Measurements from ENCODE around the gene DMGDH. TPM values are rescaled to one million over a fixed set of nuclear protein-coding genes. Genes with fewer than 3 reads are reported as not detected.

Gene DMGDH
- total RNA-seq, 1 experiment from 2014 or later = 1.3 TPM

- no peak overlapping the region for H3K4me3 Mint-ChIP-seq (ENCODE audit: low read depth, unreplicated experiment)
- DNase-seq = no peak
- peaks cover 23% of the 10 kb centered on the region for H3K4me1 Mint-ChIP-seq (ENCODE audit: low read depth, unreplicated experiment)
- CTCF ChIA-PET = no interaction called here
- H3K27me3 Mint-ChIP-seq (ENCODE audit: unreplicated experiment) = no peaks in the 10 kb centered on the region
- TF ChIP-seq, protein P1, sequence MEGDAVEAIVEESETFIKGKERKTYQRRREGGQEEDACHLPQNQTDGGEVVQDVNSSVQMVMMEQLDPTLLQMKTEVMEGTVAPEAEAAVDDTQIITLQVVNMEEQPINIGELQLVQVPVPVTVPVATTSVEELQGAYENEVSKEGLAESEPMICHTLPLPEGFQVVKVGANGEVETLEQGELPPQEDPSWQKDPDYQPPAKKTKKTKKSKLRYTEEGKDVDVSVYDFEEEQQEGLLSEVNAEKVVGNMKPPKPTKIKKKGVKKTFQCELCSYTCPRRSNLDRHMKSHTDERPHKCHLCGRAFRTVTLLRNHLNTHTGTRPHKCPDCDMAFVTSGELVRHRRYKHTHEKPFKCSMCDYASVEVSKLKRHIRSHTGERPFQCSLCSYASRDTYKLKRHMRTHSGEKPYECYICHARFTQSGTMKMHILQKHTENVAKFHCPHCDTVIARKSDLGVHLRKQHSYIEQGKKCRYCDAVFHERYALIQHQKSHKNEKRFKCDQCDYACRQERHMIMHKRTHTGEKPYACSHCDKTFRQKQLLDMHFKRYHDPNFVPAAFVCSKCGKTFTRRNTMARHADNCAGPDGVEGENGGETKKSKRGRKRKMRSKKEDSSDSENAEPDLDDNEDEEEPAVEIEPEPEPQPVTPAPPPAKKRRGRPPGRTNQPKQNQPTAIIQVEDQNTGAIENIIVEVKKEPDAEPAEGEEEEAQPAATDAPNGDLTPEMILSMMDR (IDR thresholded peaks at IDR 0.05; ENCODE audit: unreplicated experiment) = no peak
- H3K36me3 Mint-ChIP-seq (ENCODE audit: insufficient read depth, unreplicated experiment) = no peaks in the 10 kb centered on the region
- intact Hi-C loops (cut with micrococcal nuclease; ENCODE audit: unreplicated experiment) = no loop called here
- no peaks in the 10 kb centered on the region for H3K9me3 Mint-ChIP-seq (ENCODE audit: low read depth, unreplicated experiment)
- BruUV-seq (replicated peaks) = no TSS peak
- H3K27ac Mint-ChIP-seq (ENCODE audit: unreplicated experiment) = no peak overlapping the region
These were observed 95.5 kb downstream of the DMGDH start for GRCh38 chr5:78974011-78974410.

DNA sequence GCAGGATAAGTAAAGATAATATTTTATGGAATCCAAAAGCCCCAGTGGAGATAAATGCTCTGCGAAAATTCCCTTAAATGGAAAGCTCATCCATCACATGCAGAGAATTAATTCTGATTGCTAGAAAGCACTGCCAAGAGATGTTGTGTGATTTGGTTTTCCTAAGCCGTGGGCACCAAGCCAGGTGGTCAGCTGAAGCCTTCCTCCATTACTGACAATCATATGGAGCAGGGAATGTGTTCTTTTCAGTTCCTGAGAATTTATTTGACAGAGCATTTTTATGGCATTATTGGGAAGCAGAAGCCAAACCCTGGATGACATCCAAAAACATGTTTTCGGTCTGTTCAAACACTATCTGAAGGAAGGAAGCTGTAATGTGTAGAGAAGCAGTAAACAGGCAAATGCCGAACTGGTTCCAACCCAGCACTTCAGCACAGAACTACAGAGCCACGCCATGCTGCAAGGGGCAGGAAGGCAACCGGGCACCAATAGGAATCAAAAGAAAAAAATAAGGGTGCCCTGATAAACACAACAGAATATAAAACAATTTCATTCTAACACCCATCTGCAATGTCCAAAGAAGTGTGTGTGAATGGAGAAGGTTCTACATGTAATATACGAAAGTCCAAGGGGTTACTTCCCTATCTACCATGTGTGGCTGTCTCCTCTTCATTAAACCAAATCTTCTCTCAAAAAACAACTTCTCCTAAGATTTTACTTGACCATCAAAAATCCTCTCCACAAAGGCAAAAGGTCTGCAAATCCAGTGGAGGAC is 96.6 kb downstream of the DMGDH start:
- BruUV-seq (replicated peaks) = no TSS peak

GRCh38 chr5:78971998-78972397 is 97.5 kb downstream of the DMGDH start:
- DNase-seq = no peak
- Mint-ChIP-seq H3K4me3 (ENCODE audit: low read depth, unreplicated experiment) (no peak overlapping the region), H3K36me3 (ENCODE audit: insufficient read depth, unreplicated experiment) (no peaks in the 10 kb centered on the region), H3K4me1 (ENCODE audit: low read depth, unreplicated experiment) (peaks cover 14% of the 10 kb centered on the region), H3K27ac (ENCODE audit: unreplicated experiment) (no peak overlapping the region), H3K9me3 (ENCODE audit: low read depth, unreplicated experiment) (no peaks in the 10 kb centered on the region), H3K27me3 (ENCODE audit: unreplicated experiment) (no peaks in the 10 kb centered on the region)
- no TSS peak for BruUV-seq (replicated peaks)
- CTCF ChIA-PET = no interaction called here
- intact Hi-C loops (cut with micrococcal nuclease; ENCODE audit: unreplicated experiment) = no loop called here
- TF ChIP-seq, protein P1 (IDR thresholded peaks at IDR 0.05; ENCODE audit: unreplicated experiment) = no peak

More for the DNA sequence above, 96.6 kb downstream of the DMGDH start:
- Mint-ChIP-seq H3K4me3 (ENCODE audit: low read depth, unreplicated experiment) (no peak overlapping the region), H3K27ac (ENCODE audit: unreplicated experiment) (no peak overlapping the region), H3K27me3 (ENCODE audit: unreplicated experiment) (no peaks in the 10 kb centered on the region), H3K36me3 (ENCODE audit: insufficient read depth, unreplicated experiment) (no peaks in the 10 kb centered on the region), H3K4me1 (ENCODE audit: low read depth, unreplicated experiment) (peaks cover 23% of the 10 kb centered on the region), H3K9me3 (ENCODE audit: low read depth, unreplicated experiment) (no peaks in the 10 kb centered on the region)
- intact Hi-C loops (cut with micrococcal nuclease; ENCODE audit: unreplicated experiment) = no loop called here
- TF ChIP-seq, protein P1 (IDR thresholded peaks at IDR 0.05; ENCODE audit: unreplicated experiment) = no peak
- DNase-seq = no peak
- CTCF ChIA-PET = no interaction called here

DNA sequence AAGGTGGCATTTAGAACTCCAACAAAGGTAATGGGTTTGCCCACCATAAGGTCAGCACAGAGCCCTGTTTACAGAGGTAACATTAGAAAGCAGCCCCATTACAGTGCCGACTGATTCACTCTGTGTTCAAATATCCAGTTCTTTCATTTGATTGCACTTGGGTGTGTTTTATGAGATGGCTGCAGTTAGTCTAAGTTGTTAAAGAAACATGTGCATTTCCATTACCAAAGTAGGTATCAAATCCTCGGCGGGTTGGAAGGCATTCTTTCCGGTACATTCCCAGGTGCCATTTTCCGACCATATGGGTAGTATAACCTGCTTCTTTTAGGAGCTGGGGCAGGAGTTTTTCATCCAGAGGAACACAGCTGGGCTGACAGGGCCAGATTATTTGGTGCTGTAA is 100.7 kb downstream of the DMGDH start:
- intact Hi-C loops (cut with micrococcal nuclease; ENCODE audit: unreplicated experiment) = loop anchor here (5.0 kb wide), 2 partner anchors 41 to 501 kb away; no protein-coding TSS in a partner anchor
- Mint-ChIP-seq H3K4me3 (ENCODE audit: low read depth, unreplicated experiment) (no peak overlapping the region), H3K27me3 (ENCODE audit: unreplicated experiment) (no peaks in the 10 kb centered on the region), H3K4me1 (ENCODE audit: low read depth, unreplicated experiment) (peaks cover 9% of the 10 kb centered on the region), H3K9me3 (ENCODE audit: low read depth, unreplicated experiment) (no peaks in the 10 kb centered on the region), H3K27ac (ENCODE audit: unreplicated experiment) (no peak overlapping the region), H3K36me3 (ENCODE audit: insufficient read depth, unreplicated experiment) (no peaks in the 10 kb centered on the region)
- DNase-seq = no peak
- CTCF ChIA-PET = no interaction called here
- TF ChIP-seq, protein P1 (IDR thresholded peaks at IDR 0.05; ENCODE audit: unreplicated experiment) = no peak
- BruUV-seq (replicated peaks) = no TSS peak

Data from Calu3 (cell line).